Smooth muscle cell (in vitro differentiated cells): Measurements from ENCODE around the gene MTERF2. TPM values are rescaled to one million over a fixed set of nuclear protein-coding genes. Genes with fewer than 3 reads are reported as not detected.

Source experiments
- DNase-seq: peaks from one replicate; lab custom pipeline; 2025; ENCODE audit not compliant: unreplicated experiment; lab: John Stamatoyannopoulos, UW
- H2AFZ ChIP-seq: fragments of 200-600 bp; sonication (generic); 2 replicates; pipeline ENCODE4 v1.6.0; 2016; ENCODE audit warnings: antibody characterized with exemption, low read depth, mild to moderate bottlenecking
- H3F3A ChIP-seq: fragments of 200-600 bp; sonication (generic); 2 replicates; pipeline ENCODE4 v1.6.0; 2017; ENCODE audit warnings: antibody characterized with exemption, low read depth
- H3K27ac ChIP-seq: fragments of 200-600 bp; sonication (generic); 2 replicates; pipeline ENCODE4 v1.5.1; 2016; ENCODE audit warnings: low read depth, mild to moderate bottlenecking
- H3K27me3 ChIP-seq: fragments of 200-600 bp; sonication (generic); 2 replicates; pipeline ENCODE4 v1.6.1; 2016; ENCODE audit warnings: low read depth, mild to moderate bottlenecking
- H3K36me3 ChIP-seq: fragments of 200-600 bp; sonication (generic); 2 replicates; pipeline ENCODE4 v1.5.1; 2016; ENCODE audit warnings: low read depth
- H3K4me1 ChIP-seq: fragments of 200-600 bp; sonication (generic); 2 replicates; pipeline ENCODE4 v1.5.1; 2016; ENCODE audit warnings: low read depth
- H3K4me2 ChIP-seq: fragments of 200-600 bp; sonication (generic); 2 replicates; pipeline ENCODE4 v1.6.0; 2016; ENCODE audit warnings: mild to moderate bottlenecking
- H3K4me3 ChIP-seq: fragments of 200-600 bp; sonication (generic); 2 replicates; pipeline ENCODE4 v1.5.1; 2016; ENCODE audit warnings: mild to moderate bottlenecking
- H3K79me2 ChIP-seq: fragments of 200-600 bp; sonication (generic); 2 replicates; pipeline ENCODE4 v1.6.0; 2016; ENCODE audit warnings: low read depth, mild to moderate bottlenecking
- H3K9ac ChIP-seq: fragments of 200-600 bp; sonication (generic); 2 replicates; pipeline ENCODE4 v1.6.0; 2016; ENCODE audit warnings: low read depth
- H3K9me3 ChIP-seq: fragments of 200-600 bp; sonication (generic); replicated peaks from 2 replicates; pipeline ENCODE4 v1.5.1; 2016; ENCODE audit warnings: low read depth
- H4K20me1 ChIP-seq: fragments of 200-600 bp; sonication (generic); 2 replicates; pipeline ENCODE4 v1.6.0; 2016; ENCODE audit warnings: low read depth
- WGBS: methylation state at CpG from one replicate; pipeline ENCODE4 v1.1.7; 2016; ENCODE audit warnings: low lambda C conversion rate; 5-methylcytosine and 5-hydroxymethylcytosine counted together
- polyA plus RNA-seq: library from polyadenylated mRNA; unstranded; fragments of >200 nt; fragmentation: Nextera tagmentation; extraction: Ambion mirVana; gene quantifications from 2 replicates; pipeline ENCODE4 v1.2.1, GENCODE V29; 2016
- total RNA-seq: library from RNA; depleted of rRNA; stranded (reverse); fragments of >200 nt; gene quantifications from 2 replicates; pipeline ENCODE4 v1.2.3, GENCODE V29; 2014
- TF ChIP-seq, protein P1 (sequence below): fragments of 200-600 bp; sonication (generic); IDR thresholded peaks from 2 replicates; pipeline ENCODE4 v1.5.1; 2017; ENCODE audit warnings: borderline replicate concordance, mild to moderate bottlenecking, antibody characterized with exemption; ENCODE audit not compliant: insufficient read depth, poor library complexity, severe bottlenecking

The MTERF2 gene
- total and polyA plus RNA-seq, 2 experiments from 2014 or later: 2.8 to 5.0 TPM

DNA sequence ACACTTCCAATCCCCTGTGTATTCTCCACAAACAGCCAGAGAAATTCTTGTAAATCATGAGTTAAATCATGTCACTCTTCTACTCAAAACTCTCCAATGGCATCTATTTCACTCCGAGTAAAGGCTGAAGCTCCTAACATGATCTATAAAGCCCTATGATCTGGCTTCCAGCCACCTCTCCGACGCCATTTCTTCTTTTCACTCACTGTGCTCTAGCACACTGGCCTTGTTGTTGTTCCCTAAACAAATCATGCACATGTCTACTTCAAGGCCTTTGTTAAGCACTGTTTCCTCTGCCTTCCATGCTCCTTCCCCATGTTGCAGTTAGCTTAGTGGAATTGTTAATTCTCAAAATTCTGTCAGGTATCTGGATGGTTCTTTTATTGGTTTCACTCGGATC, 30.1 kb upstream of the MTERF2 start:
- Histone ChIP-seq H3K4me2 (no peak overlapping the region), H3K9me3 (no peaks in the 10 kb centered on the region), H3F3A (no peaks in the 10 kb centered on the region), H4K20me1 (no peaks in the 10 kb centered on the region), H3K9ac (no peak overlapping the region), H3K36me3 (peaks cover 5% of the 10 kb centered on the region), H3K4me1 (no peaks in the 10 kb centered on the region), H3K27ac (no peak overlapping the region), H3K79me2 (no peaks in the 10 kb centered on the region), H3K4me3 (no peak overlapping the region), H2AFZ (no peak overlapping the region), H3K27me3 (no peaks in the 10 kb centered on the region)
- WGBS: 97% methylated on average over 4 of the region's 4 CpGs
- DNase-seq: no peak
- TF ChIP-seq, protein P1, sequence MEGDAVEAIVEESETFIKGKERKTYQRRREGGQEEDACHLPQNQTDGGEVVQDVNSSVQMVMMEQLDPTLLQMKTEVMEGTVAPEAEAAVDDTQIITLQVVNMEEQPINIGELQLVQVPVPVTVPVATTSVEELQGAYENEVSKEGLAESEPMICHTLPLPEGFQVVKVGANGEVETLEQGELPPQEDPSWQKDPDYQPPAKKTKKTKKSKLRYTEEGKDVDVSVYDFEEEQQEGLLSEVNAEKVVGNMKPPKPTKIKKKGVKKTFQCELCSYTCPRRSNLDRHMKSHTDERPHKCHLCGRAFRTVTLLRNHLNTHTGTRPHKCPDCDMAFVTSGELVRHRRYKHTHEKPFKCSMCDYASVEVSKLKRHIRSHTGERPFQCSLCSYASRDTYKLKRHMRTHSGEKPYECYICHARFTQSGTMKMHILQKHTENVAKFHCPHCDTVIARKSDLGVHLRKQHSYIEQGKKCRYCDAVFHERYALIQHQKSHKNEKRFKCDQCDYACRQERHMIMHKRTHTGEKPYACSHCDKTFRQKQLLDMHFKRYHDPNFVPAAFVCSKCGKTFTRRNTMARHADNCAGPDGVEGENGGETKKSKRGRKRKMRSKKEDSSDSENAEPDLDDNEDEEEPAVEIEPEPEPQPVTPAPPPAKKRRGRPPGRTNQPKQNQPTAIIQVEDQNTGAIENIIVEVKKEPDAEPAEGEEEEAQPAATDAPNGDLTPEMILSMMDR: no peak

- Histone ChIP-seq H3K4me3 (no peak overlapping the region), H3F3A (no peaks in the 10 kb centered on the region), H3K27me3 (no peaks in the 10 kb centered on the region), H3K4me2 (no peak overlapping the region), H3K9me3 (no peaks in the 10 kb centered on the region), H3K4me1 (no peaks in the 10 kb centered on the region), H4K20me1 (no peaks in the 10 kb centered on the region), H3K27ac (no peak overlapping the region), H3K36me3 (no peaks in the 10 kb centered on the region), H2AFZ (no peak overlapping the region), H3K79me2 (no peaks in the 10 kb centered on the region), H3K9ac (no peak overlapping the region)
- WGBS: 94% methylated on average over 3 of the region's 3 CpGs
- TF ChIP-seq, protein P1: no peak
- DNase-seq: no peak
Measured at GRCh38 chr12:107014055-107014454, 27.1 kb upstream of the MTERF2 start.

GRCh38 chr12:107012736-107013425, 25.9 kb upstream of the MTERF2 start:
- TF ChIP-seq, protein P1: no peak
- Histone ChIP-seq H2AFZ (no peak overlapping the region), H3F3A (no peaks in the 10 kb centered on the region), H3K4me2 (no peak overlapping the region), H3K4me1 (no peaks in the 10 kb centered on the region), H4K20me1 (no peaks in the 10 kb centered on the region), H3K79me2 (no peaks in the 10 kb centered on the region), H3K9ac (no peak overlapping the region), H3K36me3 (no peaks in the 10 kb centered on the region), H3K9me3 (no peaks in the 10 kb centered on the region), H3K27me3 (no peaks in the 10 kb centered on the region), H3K4me3 (no peak overlapping the region), H3K27ac (no peak overlapping the region)
- no peak for DNase-seq
- 100% methylated on average over 1 of the region's 1 CpG for WGBS

GRCh38 chr12:107011519-107011918, 24.6 kb upstream of the MTERF2 start:
- H4K20me1 ChIP-seq: no peaks in the 10 kb centered on the region
- H3K4me2 ChIP-seq: no peak overlapping the region
- WGBS: 98% methylated on average over 2 of the region's 2 CpGs
- no peaks in the 10 kb centered on the region for H3K36me3 ChIP-seq
- no peaks in the 10 kb centered on the region for H3K27me3 ChIP-seq
- no peak overlapping the region for H2AFZ ChIP-seq
- no peaks in the 10 kb centered on the region for H3K4me1 ChIP-seq
- TF ChIP-seq, protein P1: no peak
- no peak overlapping the region for H3K27ac ChIP-seq
- no peaks in the 10 kb centered on the region for H3F3A ChIP-seq
- no peaks in the 10 kb centered on the region for H3K9me3 ChIP-seq
- no peak overlapping the region for H3K4me3 ChIP-seq
- no peaks in the 10 kb centered on the region for H3K79me2 ChIP-seq
- H3K9ac ChIP-seq: no peak overlapping the region
- DNase-seq: no peak
